ENCODE data around the gene PI16. TPM values are rescaled to one million over a fixed set of nuclear protein-coding genes. Genes with fewer than 3 reads are reported as not detected.
"Not testable (repeated sequence)": the region's sequence is repeated elsewhere in the genome, so short reads cannot be mapped to it uniquely, and the experiment has no call there.

PI16 gene
- polyA plus RNA-seq, 1 of the 3 experiments (the other 2 are of a cell fraction) = 0.02 TPM

DNA sequence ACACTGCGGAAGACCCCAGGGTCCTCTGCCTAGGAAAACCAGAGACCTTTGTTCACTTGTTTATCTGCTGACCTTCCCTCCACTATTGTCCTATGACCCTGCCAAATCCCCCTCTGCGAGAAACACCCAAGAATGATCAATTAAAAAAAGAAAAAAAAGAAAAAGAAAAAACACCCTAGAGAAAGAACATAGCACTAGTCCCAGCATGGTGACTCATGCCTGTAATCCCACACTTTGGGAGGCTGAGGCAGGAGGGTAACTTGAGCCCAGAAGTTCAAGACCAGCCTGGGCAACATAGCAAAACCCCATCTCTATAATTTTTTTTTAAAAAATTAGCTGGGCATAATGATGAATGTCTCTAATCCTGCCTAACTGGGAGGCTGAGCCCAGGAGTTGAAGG lies 12.2 kb upstream of the PI16 start:
- H3K4me2 ChIP-seq; CTCF ChIA-PET; H4K20me1 ChIP-seq (ENCODE audit: insufficient read depth); H2AFZ ChIP-seq (ENCODE audit: low read depth); H3K36me3 ChIP-seq (replicated peaks in 1 of 2; ENCODE audit: control insufficient read depth in 1 of 2, insufficient read depth in 2 of 2, low read length in 1 of 2); H3K79me2 ChIP-seq (ENCODE audit: insufficient read depth); H3K9me3 ChIP-seq; H3K27ac ChIP-seq (ENCODE audit: low read depth in 2 of 2, low read length in 1 of 2); H3K27me3 ChIP-seq (ENCODE audit: insufficient read depth); H3K9me2 ChIP-seq; H3K4me1 ChIP-seq (ENCODE audit: control insufficient read depth in 1 of 2, insufficient read depth in 2 of 2, low read depth in 1 of 2, low read length in 1 of 2); DNase-seq; POLR2A ChIA-PET; H3K4me3 ChIP-seq (ENCODE audit: low read depth in 2 of 2, low read length in 1 of 2); H3K9ac ChIP-seq; H3F3A ChIP-seq (replicated peaks; ENCODE audit: insufficient read depth): not testable (repeated sequence)
- WGBS (ENCODE audit: low lambda C conversion rate) = 79% methylated on average over 1 of the region's 2 CpGs

DNA sequence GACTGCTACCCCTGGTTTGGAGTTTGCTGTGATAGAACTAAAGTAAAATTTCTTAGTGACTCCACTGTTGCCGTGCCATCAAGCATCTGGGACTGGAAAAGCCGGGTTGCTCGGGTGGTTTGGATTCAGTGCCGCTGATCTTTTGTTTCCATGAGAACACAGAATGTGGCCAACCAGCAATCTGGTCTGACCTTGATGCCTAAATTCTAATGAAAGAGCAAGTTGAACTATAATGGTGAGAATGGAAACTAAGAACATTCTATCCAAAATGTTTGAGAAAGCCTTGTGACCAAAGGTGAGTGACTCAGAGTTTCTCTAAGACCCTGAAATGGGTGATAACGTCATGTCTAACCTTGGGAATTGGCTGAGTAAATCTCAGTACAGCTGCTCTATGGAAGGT lies 9.9 kb upstream of the PI16 start:
- no peak for DNase-seq
- no peak overlapping the region for H3K27ac ChIP-seq (ENCODE audit: low read depth in 2 of 2, low read length in 1 of 2)
- no peaks in the 10 kb centered on the region for H3K36me3 ChIP-seq (replicated peaks in 1 of 2; ENCODE audit: control insufficient read depth in 1 of 2, insufficient read depth in 2 of 2, low read length in 1 of 2)
- no peaks in the 10 kb centered on the region for H4K20me1 ChIP-seq (ENCODE audit: insufficient read depth)
- H3K79me2 ChIP-seq (ENCODE audit: insufficient read depth) = no peaks in the 10 kb centered on the region
- TF ChIP-seq FOXM1 (IDR thresholded peaks at IDR 0.05; ENCODE audit: low read depth) (no peak), SIN3A (IDR thresholded peaks at IDR 0.05; ENCODE audit: borderline replicate concordance, low read depth, low read length) (no peak), ELF1 (IDR thresholded peaks at IDR 0.05) (no peak), CHD2 (IDR thresholded peaks at IDR 0.05; ENCODE audit: low read length, partially characterized antibody) (no peak), FOSL2 (IDR thresholded peaks at IDR 0.05; ENCODE audit: borderline replicate concordance, low read depth) (no peak), NRF1 (IDR thresholded peaks at IDR 0.05; ENCODE audit: low read depth, low read length) (no peak)
- TF ChIP-seq, protein P1, sequence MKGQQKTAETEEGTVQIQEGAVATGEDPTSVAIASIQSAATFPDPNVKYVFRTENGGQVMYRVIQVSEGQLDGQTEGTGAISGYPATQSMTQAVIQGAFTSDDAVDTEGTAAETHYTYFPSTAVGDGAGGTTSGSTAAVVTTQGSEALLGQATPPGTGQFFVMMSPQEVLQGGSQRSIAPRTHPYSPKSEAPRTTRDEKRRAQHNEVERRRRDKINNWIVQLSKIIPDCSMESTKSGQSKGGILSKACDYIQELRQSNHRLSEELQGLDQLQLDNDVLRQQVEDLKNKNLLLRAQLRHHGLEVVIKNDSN (IDR thresholded peaks at IDR 0.05; ENCODE audit: borderline replicate concordance, low read depth) = no peak
- no peak overlapping the region for H3K9ac ChIP-seq
- 76% methylated on average over 5 of the region's 5 CpGs for WGBS (ENCODE audit: low lambda C conversion rate)
- H3K9me2 ChIP-seq = no peaks in the 10 kb centered on the region
- H2AFZ ChIP-seq (ENCODE audit: low read depth) = no peak overlapping the region
- H3K4me2 ChIP-seq = no peak overlapping the region
- ChIA-PET CTCF (no interaction called here), POLR2A (no interaction called here)
- H3F3A ChIP-seq (replicated peaks; ENCODE audit: insufficient read depth) = peaks cover 2% of the 10 kb centered on the region
- H3K4me3 ChIP-seq (ENCODE audit: low read depth in 2 of 2, low read length in 1 of 2) = no peak overlapping the region
- H3K27me3 ChIP-seq (ENCODE audit: insufficient read depth) = no peaks in the 10 kb centered on the region
- H3K9me3 ChIP-seq = no peaks in the 10 kb centered on the region
- H3K4me1 ChIP-seq (ENCODE audit: control insufficient read depth in 1 of 2, insufficient read depth in 2 of 2, low read depth in 1 of 2, low read length in 1 of 2) = peaks cover 0 to 4% of the 10 kb centered on the region in 2 experiments; a peak in 1 of 4 replicates

DNA sequence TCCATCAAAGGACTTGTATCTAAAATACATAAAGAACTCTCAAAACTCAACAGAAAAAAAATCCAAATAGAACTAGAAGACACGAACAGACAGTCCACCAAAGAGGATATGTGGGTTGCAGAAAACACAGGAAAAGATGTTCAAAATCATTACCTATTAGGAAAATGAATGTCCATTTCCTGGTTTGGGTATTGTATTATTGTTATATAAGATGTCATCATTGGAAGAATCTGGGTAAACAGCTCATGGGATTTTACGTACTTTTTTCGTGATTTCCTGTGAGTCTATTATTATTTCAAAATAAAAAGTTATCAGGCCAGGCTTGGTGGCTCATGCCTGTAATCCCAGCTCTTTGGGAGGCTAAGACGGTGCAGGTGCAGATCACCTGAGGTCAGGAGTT lies 9.2 kb upstream of the PI16 start:
- no peaks in the 10 kb centered on the region for H3K36me3 ChIP-seq (replicated peaks in 1 of 2; ENCODE audit: control insufficient read depth in 1 of 2, insufficient read depth in 2 of 2, low read length in 1 of 2)
- H3K4me1 ChIP-seq (ENCODE audit: control insufficient read depth in 1 of 2, insufficient read depth in 2 of 2, low read depth in 1 of 2, low read length in 1 of 2) = peaks cover 0 to 4% of the 10 kb centered on the region in 2 experiments; a peak in 1 of 4 replicates
- TF ChIP-seq TCF12 (IDR thresholded peaks at IDR 0.05) (no peak), YY1 (IDR thresholded peaks at IDR 0.05; ENCODE audit: low read depth) (no peak), EP300 (IDR thresholded peaks at IDR 0.05; ENCODE audit: borderline replicate concordance in 1 of 2, low read depth in 1 of 2, low read length in 1 of 2) (no peak), FOXM1 (IDR thresholded peaks at IDR 0.05; ENCODE audit: low read depth) (no peak), CHD2 (IDR thresholded peaks at IDR 0.05; ENCODE audit: low read length, partially characterized antibody) (no peak), EZH2phosphoT487 (IDR thresholded peaks at IDR 0.05; ENCODE audit: borderline replicate concordance, low read depth) (no peak)
- TF ChIP-seq, protein P2, sequence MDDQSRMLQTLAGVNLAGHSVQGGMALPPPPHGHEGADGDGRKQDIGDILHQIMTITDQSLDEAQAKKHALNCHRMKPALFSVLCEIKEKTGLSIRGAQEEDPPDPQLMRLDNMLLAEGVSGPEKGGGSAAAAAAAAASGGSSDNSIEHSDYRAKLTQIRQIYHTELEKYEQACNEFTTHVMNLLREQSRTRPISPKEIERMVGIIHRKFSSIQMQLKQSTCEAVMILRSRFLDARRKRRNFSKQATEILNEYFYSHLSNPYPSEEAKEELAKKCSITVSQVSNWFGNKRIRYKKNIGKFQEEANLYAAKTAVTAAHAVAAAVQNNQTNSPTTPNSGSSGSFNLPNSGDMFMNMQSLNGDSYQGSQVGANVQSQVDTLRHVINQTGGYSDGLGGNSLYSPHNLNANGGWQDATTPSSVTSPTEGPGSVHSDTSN (IDR thresholded peaks at IDR 0.05) = no peak
- ChIA-PET POLR2A (no interaction called here), CTCF (interaction anchor here (1.9 kb wide), 1 partner anchor 73 kb away, joined by 4 read pairs; no protein-coding TSS in a partner anchor)
- H3K79me2 ChIP-seq (ENCODE audit: insufficient read depth) = no peaks in the 10 kb centered on the region
- no peaks in the 10 kb centered on the region for H3K9me3 ChIP-seq
- no peaks in the 10 kb centered on the region for H3K27me3 ChIP-seq (ENCODE audit: insufficient read depth)
- no peak overlapping the region for H3K4me2 ChIP-seq
- no peak overlapping the region for H3K9ac ChIP-seq
- H3K9me2 ChIP-seq = no peaks in the 10 kb centered on the region
- peaks cover 7% of the 10 kb centered on the region for H3F3A ChIP-seq (replicated peaks; ENCODE audit: insufficient read depth)
- no peak for DNase-seq
- no peak overlapping the region for H3K27ac ChIP-seq (ENCODE audit: low read depth in 2 of 2, low read length in 1 of 2)
- H4K20me1 ChIP-seq (ENCODE audit: insufficient read depth) = no peaks in the 10 kb centered on the region
- no peak overlapping the region for H2AFZ ChIP-seq (ENCODE audit: low read depth)
- 71% methylated on average over 4 of the region's 4 CpGs for WGBS (ENCODE audit: low lambda C conversion rate)
- no peak overlapping the region for H3K4me3 ChIP-seq (ENCODE audit: low read depth in 2 of 2, low read length in 1 of 2)
